OCI-LY1 (cell line): ENCODE results near the gene EPB41L2.

Experiments
- EZH2 ChIP-seq: fragments of 200-600 bp; sonication (generic), shearing (Covaris generic); IDR thresholded peaks from 2 replicates; pipeline ENCODE4 v1.8.0; 2017; ENCODE audit warnings: borderline replicate concordance, mixed run types, mild to moderate bottlenecking, antibody characterized with exemption, low read length, moderate library complexity, mixed read lengths
- TF ChIP-seq, protein P1 (sequence below): fragments of 200-600 bp; sonication (generic), shearing (Covaris generic); IDR thresholded peaks from 2 replicates; pipeline ENCODE4 v1.5.1; 2017; ENCODE audit warnings: mild to moderate bottlenecking, antibody characterized with exemption, low read length, moderate library complexity, mixed read lengths

DNA sequence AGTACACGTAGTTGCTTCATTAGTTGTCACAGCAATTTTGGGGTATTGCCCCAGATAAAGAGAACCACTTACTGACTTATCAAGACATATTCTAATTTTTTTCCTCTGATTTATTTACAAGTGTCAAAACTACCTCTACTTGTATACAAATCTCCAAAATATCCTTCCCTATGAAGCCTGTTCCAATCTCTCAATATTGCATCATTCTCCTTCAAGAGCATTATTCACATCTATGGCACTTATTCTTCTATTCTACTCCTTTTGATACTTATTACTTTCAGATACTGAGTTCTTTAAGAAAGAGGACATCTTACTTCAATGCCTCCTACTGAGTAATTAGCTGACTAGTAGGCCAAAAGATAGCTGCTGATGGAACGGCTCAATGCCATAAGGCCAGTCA lies 130.6 kb downstream of the EPB41L2 start:
- TF ChIP-seq, protein P1, sequence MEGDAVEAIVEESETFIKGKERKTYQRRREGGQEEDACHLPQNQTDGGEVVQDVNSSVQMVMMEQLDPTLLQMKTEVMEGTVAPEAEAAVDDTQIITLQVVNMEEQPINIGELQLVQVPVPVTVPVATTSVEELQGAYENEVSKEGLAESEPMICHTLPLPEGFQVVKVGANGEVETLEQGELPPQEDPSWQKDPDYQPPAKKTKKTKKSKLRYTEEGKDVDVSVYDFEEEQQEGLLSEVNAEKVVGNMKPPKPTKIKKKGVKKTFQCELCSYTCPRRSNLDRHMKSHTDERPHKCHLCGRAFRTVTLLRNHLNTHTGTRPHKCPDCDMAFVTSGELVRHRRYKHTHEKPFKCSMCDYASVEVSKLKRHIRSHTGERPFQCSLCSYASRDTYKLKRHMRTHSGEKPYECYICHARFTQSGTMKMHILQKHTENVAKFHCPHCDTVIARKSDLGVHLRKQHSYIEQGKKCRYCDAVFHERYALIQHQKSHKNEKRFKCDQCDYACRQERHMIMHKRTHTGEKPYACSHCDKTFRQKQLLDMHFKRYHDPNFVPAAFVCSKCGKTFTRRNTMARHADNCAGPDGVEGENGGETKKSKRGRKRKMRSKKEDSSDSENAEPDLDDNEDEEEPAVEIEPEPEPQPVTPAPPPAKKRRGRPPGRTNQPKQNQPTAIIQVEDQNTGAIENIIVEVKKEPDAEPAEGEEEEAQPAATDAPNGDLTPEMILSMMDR = no peak
- TF ChIP-seq EZH2 = no peak
